RCC 7860 (cell line): Measurements from ENCODE around the gene HDAC4.

Experiments used
- DNase-seq: peaks from one replicate; pipeline ENCODE4 v3.0.0-alpha.2; 2015; ENCODE audit warnings: low spot score
- FAIRE-seq: peaks from 2 replicates; lab custom pipeline; 2012; peaks lifted over from hg19 to GRCh38; lab: Jason Lieb, UNC

HDAC4 gene

GRCh38 chr2:239398521-239398921 is 2.3 kb downstream of the HDAC4 start:
- FAIRE-seq, result no peak
- no peak for DNase-seq

GRCh38 chr2:239397931-239398471 is 2.8 kb downstream of the HDAC4 start:
- DNase-seq (no peak), FAIRE-seq (no peak)

GRCh38 chr2:239396881-239397681 is 3.7 kb downstream of the HDAC4 start:
- FAIRE-seq (no peak), DNase-seq (no peak)

GRCh38 chr2:239395524-239395923 is 5.3 kb downstream of the HDAC4 start:
- no peak for FAIRE-seq
- no peak for DNase-seq

GRCh38 chr2:239394978-239395377 is 5.8 kb downstream of the HDAC4 start:
- FAIRE-seq, result no peak
- DNase-seq, result no peak

GRCh38 chr2:239394346-239394945 is 6.4 kb downstream of the HDAC4 start:
- DNase-seq (no peak), FAIRE-seq (no peak)

- DNase-seq, result no peak
- no peak for FAIRE-seq
These were observed 6.9 kb downstream of the HDAC4 start for GRCh38 chr2:239393941-239394340.

GRCh38 chr2:239393388-239393940 is 7.4 kb downstream of the HDAC4 start:
- FAIRE-seq (no peak), DNase-seq (no peak)

GRCh38 chr2:239392688-239393387 is 8.0 kb downstream of the HDAC4 start:
- FAIRE-seq (no peak), DNase-seq (no peak)

GRCh38 chr2:239392072-239392357 is 8.8 kb downstream of the HDAC4 start:
- no peak for DNase-seq
- FAIRE-seq, result no peak

- DNase-seq, result no peak
- no peak for FAIRE-seq
These were observed 9.3 kb downstream of the HDAC4 start for GRCh38 chr2:239391286-239392071.

DNA sequence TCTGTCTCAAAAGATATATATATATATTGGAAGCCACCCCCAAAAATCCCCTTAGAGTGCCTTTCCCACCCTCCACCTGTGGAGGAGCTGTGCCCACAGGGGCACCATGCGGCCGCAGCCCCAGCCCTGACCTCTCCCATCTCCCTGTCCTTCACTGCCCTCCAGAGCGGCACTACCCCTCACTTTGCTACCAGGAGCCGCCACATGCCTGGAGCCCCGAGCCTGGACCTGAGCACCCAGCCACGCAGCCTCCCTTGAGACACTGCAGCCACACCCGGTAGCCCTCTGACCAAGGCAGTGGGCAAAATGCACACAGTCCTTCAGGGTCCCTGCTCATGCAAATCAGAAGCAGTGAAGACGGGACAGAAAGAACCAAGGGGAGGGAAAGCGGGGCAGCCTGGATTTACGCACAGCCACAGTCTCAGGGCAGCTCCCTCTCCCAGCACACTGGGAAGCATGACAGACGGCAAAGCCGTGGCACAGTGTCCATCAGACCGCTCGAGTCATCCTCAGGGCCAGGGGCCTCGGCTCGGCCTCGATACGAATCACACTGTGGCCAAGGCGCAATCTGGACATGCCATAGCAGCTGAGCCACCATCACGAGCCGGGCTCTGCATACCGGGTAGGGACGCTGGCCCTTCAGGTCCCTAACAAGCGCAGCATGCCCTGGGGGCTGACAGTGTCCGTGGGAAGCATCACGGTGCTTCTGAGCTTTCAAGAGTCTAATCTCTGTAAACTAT is 10.1 kb downstream of the HDAC4 start:
- DNase-seq (no peak), FAIRE-seq (no peak)

- FAIRE-seq, result no peak
- no peak for DNase-seq
These were observed 11.1 kb downstream of the HDAC4 start for GRCh38 chr2:239389414-239390329.

DNA sequence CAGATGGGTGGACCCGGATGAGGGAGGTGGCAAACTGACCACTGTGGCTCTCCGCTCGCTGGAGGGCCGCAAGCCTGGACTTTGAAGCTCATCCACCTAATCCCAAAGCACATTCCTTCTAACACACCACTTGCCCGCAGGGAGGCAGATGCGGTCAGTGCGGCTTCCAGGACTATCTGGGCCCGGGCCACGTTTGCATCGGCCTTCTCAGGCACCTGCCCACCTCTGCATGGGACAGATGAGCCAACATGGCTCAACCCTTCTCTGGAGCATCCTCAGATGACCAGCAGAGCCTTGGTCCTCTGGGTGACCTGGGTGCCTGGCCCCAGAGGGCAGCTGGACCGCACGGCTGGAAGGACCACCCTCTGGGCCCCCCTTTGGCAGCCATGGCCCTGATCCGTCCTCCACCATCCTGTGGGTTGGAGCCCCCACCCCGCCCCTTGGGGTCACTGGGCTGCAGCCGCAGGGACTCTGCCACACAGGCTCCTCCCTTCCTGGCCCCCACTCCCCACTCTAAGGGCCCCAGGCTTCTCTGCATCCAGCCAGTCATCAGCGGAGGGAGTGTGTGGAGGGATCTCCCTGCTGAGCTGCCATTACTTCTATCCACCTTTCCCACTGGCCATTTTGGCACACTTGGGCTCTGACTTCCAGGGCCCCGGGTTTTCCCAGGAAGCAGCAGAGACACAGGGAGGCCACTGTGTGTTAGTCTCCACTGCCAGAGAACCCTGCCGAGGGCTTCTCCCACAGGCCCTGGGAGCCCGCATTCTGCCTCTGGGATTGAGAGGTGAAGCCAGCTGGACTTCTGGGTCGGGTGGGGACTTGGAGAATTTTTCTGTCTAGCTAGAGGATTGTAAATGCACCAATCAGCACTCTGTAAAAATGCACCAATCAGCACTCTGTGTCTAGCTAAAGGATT is 12.3 kb downstream of the HDAC4 start:
- no peak for FAIRE-seq
- no peak for DNase-seq

- DNase-seq (no peak), FAIRE-seq (no peak)
These were observed 13.0 kb downstream of the HDAC4 start for GRCh38 chr2:239387811-239388210.

GRCh38 chr2:239386872-239387445 is 13.9 kb downstream of the HDAC4 start:
- no peak for FAIRE-seq
- no peak for DNase-seq

DNA sequence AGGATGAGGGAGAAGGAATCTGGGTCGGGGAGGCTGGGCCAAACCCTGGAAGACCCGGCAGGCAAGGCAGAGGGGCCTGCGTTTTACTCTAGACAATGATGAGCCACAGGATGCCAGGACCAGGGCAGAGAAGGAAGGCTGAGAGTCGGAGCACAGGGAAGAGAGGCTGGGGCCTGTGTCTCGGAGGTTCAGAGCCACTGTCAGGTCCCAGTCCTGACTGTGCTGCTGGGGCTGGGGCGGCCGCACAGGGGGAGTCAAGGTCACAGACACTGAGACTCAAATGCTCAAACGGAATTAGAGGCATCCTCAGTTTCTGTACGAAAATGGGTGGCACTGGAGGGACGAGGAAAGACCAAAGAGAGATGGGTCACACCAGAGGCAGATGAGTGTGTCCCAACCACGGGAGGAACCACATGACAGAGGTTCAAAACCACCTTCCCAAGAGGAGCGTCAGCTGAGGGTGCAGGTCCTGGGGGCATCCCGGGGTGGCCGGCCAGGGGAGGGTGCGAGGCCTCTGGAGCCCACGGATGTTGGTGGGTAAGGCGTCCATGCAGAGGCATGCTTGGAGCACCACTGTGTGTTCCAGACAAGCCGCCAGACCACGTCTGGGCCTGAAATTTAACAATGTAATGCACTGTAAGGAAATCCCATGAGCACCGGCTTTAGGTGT is 14.7 kb downstream of the HDAC4 start:
- FAIRE-seq, result no peak
- DNase-seq, result no peak
